IPS-NIHi7 (cell line): Measurements from ENCODE around the gene NLGN1.
"Not testable (repeated sequence)": the region's sequence is repeated elsewhere in the genome, so short reads cannot be mapped to it uniquely, and the experiment has no call there.

Source experiments
- DNase-seq: peaks from one replicate; pipeline ENCODE4 v3.0.0; 2012; ENCODE audit warnings: mixed read lengths; ENCODE audit errors: extremely low spot score

NLGN1 gene

DNA sequence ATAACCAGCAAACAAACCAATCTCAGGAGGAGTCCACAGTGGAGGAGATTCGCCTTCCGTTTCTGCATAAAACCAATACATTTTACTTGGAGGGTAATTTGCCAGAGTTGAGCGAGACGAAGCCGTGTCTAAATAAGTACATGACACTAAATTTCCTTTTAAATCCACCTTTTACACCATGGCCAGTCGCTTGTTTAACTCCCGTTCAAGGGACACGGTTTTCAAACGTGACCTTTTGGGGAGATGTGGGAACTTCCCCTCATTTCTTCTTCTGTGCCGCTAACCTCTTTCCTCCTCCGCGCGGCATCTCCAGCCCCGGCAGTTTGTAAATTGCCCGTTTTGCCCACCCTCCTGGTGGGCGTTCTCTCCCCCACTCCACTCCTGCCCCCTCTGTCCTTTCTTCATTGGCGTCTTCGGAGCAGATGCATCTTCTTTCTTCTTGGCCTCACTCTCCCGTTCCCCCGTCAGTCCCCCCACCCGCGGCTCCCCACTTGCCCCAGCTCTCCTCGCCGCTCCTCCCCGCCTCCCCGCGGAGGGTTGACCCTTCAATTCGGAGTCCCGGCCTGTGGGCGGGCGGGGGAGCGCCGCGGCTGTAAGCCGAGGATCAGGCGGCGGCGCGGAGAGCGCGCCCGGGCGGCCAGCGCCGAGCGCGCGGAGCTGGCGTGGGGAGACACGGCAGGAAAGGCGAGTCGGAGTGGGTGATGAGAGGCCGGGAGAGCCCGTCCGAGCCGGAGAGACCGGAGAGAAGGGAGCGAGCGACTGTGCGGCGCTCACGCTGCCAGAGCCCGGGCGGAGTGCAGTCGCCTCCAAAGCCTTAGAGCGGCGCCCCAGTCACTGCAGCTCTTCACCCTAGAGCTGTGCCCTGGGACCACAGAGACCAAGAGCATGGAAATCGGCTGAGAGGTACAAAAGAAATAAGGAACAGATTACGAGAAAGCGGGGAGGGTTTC is at the start of gene NLGN1:
NLGN1 (plus strand) TSS at position 584 of the 950 bp plus-strand sequence.
- peak; percentile 59 for DNase-seq

DNA sequence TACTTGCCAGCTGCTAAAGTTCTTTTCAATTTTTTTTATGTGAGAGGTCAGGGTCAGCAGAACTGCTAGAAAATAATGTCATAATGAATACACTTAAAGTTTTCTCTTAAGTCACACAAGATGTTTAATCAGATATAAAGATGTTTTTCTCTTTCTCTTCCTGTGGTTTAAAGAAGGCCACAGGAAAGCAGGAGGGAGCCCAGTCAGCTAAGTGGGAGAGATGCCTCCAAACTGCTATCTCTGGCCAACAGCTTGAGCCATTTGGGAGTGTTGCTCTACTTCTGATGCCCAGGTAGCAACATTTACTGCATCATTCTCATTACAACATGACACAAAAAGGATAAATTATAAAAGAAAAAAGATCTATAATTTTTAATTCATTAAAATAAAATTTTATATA is 45.7 kb upstream of the NLGN1 start:
- DNase-seq: no peak

DNA sequence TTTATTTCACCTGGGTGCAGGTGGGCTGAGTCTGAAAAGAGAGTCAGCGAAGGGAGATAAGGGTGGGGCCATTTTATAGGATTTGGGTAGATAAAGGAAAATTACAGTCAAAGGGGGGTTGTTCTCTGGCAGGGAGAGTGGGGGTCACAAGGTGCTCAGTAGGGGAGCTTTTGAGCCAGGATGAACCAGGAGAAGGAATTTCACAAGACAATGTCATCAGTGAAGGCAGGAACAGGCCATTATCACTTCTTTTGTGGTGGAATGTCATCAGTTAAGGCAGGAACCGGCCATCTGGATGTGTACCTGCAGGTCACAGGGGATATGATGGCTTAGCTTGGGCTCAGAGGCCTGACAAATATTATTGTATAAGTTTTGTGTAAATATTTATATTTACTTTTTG is 44.4 kb upstream of the NLGN1 start:
- not testable (repeated sequence) for DNase-seq

DNA sequence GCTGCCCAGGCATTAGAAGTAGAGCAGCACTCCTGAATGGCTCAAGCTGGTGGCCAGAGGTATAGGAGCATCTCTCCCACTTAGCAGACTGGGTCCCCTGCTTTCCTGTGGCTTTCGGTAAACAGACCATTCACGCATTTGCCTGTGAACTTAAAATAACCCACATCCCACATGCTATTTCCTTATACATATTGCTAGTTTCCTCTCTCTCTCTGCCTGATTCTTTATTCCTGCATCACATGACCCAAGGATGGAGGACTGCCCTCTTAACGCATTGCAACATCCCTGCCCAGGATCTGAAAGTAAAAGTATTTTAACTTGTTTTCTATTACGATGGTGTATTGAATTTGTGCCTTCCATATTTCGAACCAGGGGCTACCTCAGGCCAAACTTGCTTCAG is 43.4 kb upstream of the NLGN1 start:
- DNase-seq: peak; percentile 21

DNA sequence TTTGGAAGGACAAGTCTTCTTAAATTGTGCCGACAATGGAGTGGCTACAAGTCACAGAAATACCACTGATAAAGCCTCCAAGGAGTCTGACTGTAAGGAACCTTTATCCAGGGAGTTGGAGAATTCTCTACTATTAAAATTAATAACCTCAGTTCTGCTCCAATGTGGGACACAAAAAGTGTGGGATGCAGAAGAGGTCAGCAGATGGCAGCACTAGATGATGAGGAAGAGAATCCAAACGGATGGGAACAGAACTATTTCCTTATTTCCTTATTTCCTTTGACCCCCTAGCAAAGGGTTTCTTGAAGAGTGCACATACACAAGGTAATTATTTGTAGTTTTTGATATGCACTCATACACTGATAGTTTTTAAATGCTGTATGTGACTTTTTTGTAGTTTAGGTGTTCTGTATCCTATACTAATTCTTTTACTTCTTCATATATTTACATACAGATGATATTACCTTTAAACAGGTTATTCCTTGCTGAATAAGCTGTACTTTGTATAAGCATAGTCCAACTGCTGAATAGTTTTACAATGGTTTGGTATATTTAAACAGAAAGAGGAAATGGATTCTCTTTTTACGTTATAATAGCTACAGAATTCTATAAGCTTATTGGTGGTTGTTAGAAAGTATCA is 25.6 kb upstream of the NLGN1 start:
- DNase-seq: peak; percentile 51

DNA sequence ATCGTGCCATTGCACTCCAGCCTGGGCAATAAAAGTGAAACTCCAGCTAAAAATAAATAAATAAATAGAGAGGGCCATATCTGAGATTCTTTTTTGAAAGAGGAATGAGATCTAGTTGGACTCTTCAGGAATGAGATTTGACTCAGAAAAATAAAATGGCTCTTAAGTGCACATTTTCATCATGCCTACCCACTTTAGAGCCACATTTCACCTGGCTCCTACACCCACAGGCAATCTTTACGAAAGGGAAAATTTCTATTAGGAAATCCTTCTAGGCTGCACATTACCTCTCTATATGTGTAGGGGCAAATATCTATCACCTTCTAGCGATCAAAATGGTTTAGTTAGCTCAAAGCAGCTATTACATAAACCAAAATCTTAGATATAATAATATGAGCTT is 16.9 kb upstream of the NLGN1 start:
- DNase-seq: no peak

DNA sequence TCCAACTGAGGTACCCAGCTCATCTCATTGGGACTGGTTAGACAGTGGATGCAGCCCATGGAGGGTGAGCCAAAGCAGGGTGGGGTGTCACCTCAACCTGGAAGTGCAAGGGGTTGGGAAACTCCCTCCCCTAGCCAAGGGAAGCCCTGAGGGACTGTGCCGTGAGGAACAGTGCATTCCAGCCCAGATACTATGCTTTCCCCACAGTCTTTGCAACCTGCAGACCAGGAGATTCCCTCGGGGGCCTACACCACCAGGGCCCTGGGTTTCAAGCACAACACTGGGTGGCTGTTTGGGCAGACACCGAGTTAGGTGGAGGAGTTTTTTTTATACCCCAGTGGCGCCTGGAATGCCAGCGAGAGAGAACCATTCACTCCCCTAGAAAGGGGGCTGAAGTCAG is 15.6 kb upstream of the NLGN1 start:
- DNase-seq: not testable (repeated sequence)

DNA sequence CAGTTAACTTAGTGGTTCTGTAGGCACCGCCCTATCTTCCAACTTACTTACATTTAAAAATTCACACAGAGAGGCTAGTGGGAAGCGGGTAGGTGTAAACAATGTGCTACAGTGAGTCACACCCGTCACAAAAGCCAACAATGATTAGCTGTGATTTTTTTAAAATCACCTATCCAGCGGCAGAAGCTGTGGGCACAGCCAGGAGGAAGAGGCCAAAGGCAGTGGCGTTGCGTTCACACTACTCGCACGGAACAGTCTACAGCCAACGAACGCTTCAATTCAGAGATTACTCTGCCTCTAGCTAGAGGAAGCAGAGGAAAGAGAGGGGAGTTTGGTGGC is 2.5 kb upstream of the NLGN1 start:
- DNase-seq: peak; percentile 42

DNA sequence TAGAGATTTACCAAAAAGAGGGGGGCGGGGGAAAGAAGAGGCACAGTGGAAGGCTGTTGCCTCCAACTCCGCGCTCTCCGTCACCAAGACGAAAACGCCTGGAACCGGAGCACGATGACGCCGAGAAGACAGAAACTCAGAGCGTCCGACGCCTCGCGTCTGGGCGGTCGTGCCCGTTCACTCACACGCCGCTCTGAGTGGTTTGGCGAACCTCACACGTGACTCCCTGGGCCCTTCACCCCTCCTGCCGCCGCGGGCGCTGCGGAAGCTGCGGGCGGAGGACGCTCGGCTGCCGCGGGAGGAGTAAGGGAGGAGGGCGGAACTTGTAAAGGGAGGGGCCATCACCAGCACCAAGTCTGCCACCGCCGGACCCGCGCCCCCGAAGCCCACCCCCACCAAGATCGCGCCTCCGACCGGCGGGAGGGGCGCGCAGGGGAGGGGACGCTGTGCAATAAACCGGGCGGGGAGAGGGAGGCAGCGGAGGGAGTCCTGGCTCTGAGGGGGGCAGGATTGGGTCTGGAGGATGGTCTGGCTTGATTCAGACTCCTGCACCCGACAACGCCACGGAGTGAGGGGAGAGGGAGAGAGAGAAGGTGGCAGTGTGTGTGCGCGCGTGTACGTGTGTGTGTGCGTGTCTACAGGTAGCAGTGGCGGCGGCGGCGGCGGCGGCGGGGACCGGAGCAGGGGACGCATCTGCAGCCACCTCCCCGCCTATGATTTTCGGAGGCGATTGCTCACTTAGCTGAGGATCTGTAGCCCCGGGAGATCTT is 1.9 kb upstream of the NLGN1 start:
- DNase-seq: peak; percentile 83

DNA sequence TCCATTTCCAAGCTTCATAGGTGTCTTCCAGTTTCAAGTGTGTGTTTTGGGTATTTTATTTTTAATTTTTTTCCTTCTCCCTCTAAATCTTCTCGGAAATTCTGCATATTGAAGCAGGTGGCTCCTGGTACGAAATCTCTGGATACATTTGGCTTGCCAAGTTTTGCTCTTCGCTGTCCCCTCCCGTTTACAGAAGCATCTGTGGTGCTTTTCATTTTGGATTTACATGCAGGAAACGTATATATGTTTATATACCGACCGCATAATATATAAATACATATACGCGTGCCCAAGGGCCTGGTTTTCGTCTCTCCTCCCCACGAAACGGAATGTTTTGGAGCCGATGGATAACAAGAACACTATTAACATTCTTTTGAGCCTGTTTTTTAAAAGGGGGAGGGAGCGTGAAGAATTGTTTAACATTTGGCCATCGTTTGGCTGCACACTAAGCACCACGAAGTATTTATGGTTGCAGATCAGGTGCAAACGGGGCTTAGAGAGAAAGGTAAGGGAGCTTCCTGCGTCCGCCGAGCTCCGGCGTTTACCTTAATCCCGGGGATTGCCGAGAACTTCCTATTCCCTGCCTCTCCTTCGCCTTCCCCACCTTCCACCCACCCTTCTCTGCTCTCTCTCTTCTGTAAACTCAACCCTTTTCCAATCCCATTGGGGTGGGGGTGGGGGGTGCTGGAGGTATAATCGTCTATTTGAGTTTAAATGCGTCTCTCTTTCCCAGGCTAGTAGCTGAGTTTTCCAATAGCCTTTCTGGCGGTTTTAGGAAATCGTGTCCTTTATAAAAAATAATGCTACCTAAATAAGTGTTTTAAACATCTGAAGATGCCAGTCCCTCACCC is 1.1 kb upstream of the NLGN1 start:
- peak; percentile 37 for DNase-seq

DNA sequence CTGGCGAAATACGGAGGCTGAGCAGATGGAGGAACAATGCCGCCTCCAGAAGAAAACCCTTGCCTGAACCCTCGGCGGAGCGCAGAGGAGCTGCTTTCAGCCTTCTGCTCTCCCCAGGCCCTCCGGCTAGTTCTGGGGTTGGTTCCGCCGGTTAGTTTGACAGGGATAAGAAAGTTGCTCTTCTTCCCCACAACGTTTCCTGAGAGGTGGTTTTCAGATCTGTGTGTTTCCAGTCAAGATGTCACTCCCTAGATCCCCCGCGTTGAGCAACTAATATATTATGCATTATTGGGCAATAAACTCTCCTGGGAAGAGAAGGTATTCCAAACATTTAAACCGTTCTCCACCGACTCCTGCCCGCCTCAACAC is 551 bp downstream of the NLGN1 start:
- peak; percentile 50 for DNase-seq

DNA sequence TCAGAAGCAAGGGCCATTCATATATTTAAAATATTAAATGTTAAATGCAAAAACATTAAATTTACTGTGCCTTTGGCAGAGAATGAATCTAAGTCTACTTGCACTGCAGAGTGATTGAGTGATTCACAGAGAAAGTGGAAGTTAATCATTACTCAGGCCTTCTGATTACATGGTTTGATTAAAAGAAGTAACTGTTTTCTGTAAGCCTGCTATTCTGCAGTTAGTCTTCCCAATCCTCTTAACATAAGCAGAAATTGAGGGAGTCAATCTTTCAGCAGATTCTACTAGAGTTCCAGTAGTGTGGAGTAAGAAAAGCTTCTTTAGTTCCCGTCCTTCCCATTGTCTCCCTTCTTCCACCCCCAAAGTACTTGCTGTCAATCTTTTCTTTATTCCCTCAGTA is 1.5 kb downstream of the NLGN1 start:
- DNase-seq: no peak

DNA sequence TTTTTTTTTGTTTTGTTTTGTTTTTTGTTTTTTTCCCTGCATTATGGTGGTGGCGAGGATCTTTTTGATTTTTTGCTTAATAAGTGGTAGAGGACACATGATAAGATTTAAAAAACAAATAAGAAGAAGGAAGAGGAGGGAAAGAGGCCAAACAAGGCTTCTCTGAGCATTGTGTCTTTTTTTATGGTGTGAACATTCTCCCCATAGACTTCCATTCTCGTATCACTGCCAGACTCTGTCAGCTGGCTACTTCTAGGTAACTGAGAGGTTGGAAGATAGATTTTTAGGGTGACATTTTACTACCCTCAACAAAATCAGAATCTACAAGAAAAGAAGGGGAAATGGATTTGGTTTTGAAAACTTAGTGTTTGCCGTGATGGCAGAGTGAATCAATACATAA is 3.8 kb downstream of the NLGN1 start:
- no peak for DNase-seq

DNA sequence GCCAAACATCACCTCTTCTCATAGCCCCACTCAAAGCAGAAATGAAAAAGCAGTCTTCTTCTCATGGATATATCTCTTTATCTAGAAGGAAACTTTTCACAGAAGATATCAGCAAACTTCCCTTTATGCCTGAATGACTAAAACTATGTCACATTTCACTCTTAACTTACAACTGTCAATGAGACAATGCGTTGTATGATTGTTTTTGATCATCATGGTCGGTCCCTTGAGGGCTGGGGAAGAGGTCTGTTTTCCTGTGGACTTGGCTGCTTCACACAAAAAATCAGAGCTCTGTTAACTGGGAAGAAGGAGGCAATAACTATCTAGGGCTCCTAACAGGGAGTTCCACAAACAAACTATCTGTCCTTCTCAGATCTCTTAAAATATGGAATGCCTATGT is 5.1 kb downstream of the NLGN1 start:
- no peak for DNase-seq

DNA sequence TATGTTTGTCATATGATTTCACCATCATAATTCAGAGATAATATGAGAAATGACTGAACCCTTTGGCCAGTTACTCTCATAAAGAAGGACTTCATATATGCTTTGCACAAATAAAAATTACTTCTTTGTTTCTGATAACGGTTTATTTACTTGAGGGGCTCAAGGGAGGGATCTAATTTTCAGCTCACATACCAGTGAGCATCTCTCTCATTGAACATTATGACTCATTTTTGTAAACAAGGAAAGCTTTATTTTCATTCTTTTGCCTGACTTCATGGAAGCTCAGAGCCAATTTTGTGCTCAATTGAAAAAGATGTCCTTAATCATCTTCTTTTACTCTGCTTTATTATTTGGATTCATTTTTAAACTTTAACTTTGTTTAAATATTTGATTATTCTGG is 5.8 kb downstream of the NLGN1 start:
- DNase-seq: no peak

DNA sequence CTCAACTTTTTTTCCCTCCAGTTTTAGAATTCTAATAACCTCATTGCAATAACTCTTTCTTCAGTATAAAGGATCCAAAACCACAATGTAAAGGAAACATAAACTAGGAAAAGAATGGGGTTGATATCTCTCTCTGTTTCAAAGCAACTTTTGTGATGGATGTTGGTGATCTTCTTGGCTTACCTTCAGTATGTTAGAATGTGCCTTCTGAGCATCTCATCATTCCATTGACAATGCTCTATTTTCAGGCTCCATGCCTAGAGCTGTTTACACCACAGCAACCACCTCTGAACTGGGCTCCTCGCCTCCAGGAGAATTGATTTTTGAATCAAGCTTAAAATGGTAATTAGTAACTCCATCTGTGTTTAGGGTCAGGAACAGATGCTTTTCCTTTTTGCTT is 6.6 kb downstream of the NLGN1 start:
- no peak for DNase-seq

DNA sequence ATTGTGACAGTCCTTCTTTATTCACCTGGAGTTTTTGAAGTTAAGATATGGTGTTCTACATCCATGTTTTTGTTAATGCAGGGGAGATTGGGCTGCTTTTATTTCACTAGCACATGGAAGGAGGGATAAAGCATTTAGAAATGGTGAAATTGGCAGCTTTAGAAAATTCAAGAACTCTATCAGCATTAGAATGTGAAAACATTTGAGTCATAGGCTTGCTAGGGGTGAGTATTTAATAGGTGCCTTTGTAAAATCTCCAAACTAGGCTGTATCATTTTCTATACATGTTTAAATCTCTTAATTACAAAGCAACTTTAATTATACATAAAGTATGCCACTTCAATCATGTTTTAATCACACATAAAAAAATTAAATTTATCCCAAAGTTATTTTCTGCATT is 12.9 kb downstream of the NLGN1 start:
- no peak for DNase-seq

DNA sequence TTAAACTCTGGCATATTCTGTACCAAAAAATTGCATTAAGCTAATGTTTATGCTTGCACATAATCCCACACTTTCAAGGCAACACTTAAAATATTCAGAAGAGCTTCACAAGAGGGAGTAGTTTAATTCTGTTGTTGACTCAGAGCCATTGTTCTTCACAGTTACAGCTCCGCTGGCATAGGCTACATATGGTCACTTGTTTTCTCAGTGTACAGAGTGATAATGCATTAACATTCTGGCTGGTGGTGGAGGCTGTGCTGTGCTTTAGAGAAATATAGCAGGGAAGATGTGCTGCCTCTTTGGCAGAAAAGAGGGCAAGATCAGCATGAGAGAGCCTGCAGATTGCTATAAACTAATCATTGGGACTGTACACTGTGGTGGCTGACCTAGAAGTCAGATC is 13.3 kb downstream of the NLGN1 start:
- no peak for DNase-seq

DNA sequence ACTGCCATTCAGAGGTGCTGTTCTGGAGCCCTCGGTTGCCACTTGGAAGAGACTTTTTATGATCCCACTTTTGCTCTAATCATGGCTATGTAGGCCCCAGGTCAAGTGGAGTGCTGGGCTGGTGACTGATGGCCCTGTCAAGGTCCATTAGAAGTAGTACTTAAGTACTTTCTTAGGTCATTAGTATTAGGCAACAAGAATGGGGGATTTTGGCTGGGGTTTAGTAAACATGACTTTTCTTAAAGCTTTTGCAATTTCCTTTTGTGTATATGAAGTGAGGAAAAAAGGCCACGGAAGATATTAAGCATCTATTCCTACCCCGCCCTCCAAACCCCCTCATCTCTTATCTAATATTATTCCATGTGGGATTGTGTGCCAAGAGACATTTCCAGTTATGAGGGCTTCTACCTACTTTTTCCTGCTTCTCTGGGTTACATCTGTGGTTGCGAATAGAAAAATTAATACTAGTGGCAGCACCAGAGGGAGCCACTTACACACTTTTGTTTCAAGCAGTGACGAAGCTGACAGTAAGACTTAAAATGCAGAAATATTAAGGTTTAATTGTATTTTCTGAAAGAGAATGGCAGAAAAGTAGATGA is 13.9 kb downstream of the NLGN1 start:
- peak; percentile 19 for DNase-seq

DNA sequence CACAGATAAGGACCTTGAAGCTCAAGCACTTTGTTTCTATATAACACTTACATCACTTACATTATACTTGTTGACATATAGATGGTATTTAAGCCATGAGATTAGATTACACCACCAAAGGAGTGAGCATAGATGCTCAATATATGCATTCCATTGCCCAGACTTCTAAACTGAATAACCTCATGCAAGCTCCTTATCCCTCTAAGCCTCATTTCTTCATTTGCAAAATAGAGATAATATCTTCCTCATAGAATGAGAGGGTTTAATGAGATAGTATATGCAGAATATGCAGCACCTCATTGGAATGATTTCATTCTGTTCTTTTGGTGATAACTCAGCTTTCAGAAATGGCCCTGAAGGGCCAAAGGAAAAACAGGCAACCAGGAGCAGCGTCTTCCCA is 18.5 kb downstream of the NLGN1 start:
- no peak for DNase-seq

DNA sequence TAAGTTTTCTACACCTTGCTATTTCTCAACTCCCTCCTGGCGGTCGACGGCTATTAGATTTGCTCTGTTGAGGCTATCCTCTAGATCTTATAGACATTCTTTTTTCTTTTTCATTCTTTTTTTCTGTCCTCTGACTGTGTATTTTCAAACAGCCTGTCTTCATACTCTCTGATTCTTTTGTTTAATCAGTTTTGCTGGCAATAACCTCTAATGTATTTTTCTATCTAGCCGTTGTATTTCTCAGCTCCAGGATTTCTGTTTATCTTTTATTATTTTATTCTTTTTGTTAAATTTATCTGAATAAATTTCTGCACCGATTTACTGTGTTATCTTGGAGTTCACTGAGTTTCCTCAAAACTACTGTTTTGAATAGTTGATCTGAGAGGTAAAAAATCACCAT is 31.5 kb downstream of the NLGN1 start:
- no peak for DNase-seq
